GM19099 (cell line): ENCODE measurements around the gene NXPH4.

Experiments
- POLR2A ChIP-seq: IDR thresholded peaks from 3 replicates; pipeline ENCODE4 v1.6.1; 2011; ENCODE audit warnings: low read depth; ENCODE audit not compliant: insufficient read length; ENCODE audit errors: extremely low read depth

The NXPH4 gene

GRCh38 chr12:57236925-57237595 lies 20.5 kb downstream of the NXPH4 start:
- TF ChIP-seq POLR2A = no peak

- TF ChIP-seq POLR2A = no peak
These were observed 21.0 kb downstream of the NXPH4 start for GRCh38 chr12:57237596-57237931.

GRCh38 chr12:57237932-57238853 lies 21.6 kb downstream of the NXPH4 start:
- TF ChIP-seq POLR2A = no peak

GRCh38 chr12:57238854-57239554 lies 22.4 kb downstream of the NXPH4 start:
- TF ChIP-seq POLR2A = peak; percentile 48

GRCh38 chr12:57239587-57240065 lies 23.0 kb downstream of the NXPH4 start:
- no peak for TF ChIP-seq POLR2A

- TF ChIP-seq POLR2A = no peak
These were observed 23.7 kb downstream of the NXPH4 start for GRCh38 chr12:57240066-57240921.

- TF ChIP-seq POLR2A = no peak
These were observed 24.4 kb downstream of the NXPH4 start for GRCh38 chr12:57240926-57241401.

- no peak for TF ChIP-seq POLR2A
These were observed 25.1 kb downstream of the NXPH4 start for GRCh38 chr12:57241402-57242310.

- no peak for TF ChIP-seq POLR2A
These were observed 25.7 kb downstream of the NXPH4 start for GRCh38 chr12:57242329-57242690.

GRCh38 chr12:57242691-57243454 lies 26.3 kb downstream of the NXPH4 start:
- TF ChIP-seq POLR2A = no peak

- no peak for TF ChIP-seq POLR2A
These were observed 27.1 kb downstream of the NXPH4 start for GRCh38 chr12:57243521-57244311.

GRCh38 chr12:57244312-57244696 lies 27.7 kb downstream of the NXPH4 start:
- TF ChIP-seq POLR2A = no peak
